Vagina (tissue), 2 donors: ENCODE measurements around the gene NRAP. TPM values are rescaled to one million over a fixed set of nuclear protein-coding genes. Genes with fewer than 3 reads are reported as not detected.

Experiments used
- DNase-seq, 2 donors: peaks; one replicate each; pipeline ENCODE4 v3.0.0-alpha.2; 2017; ENCODE audit errors: extremely low spot score in 2 of 2
- H3K27ac ChIP-seq: fragments of 200-600 bp; sonication (generic); one replicate; pipeline ENCODE4 v1.5.1; 2019
- H3K27me3 ChIP-seq: fragments of 200-600 bp; sonication (generic); one replicate; pipeline ENCODE4 v1.5.1; 2019
- H3K36me3 ChIP-seq, 2 donors: fragments of 200-600 bp; sonication (generic); one replicate each; pipeline ENCODE4 v1.5.1; 2017 to 2019
- H3K4me1 ChIP-seq: fragments of 200-600 bp; sonication (generic); one replicate; pipeline ENCODE4 v1.5.1; 2019
- H3K4me3 ChIP-seq, 2 donors: fragments of 200-600 bp; sonication (generic); 1 replicate in 1 of 2; 2 replicates in 1 of 2; pipeline ENCODE4 v1.5.1; 2016 to 2019
- H3K9me3 ChIP-seq: fragments of 200-600 bp; sonication (generic); one replicate; pipeline ENCODE4 v1.5.1; 2019
- POLR2A ChIP-seq, 2 donors: fragments of 450-650 bp; IDR thresholded peaks; one replicate each; pipeline ENCODE4 v1.6.1; 2017; ENCODE audit warnings: antibody characterized with exemption in 2 of 2, mild to moderate bottlenecking in 2 of 2, moderate library complexity in 2 of 2
- POLR2AphosphoS5 ChIP-seq, 2 donors: sonication (generic); formaldehyde crosslinking; IDR thresholded peaks; one replicate each; pipeline ENCODE4 v1.9.0; 2017; ENCODE audit warnings: antibody characterized with exemption in 2 of 2, mild to moderate bottlenecking in 2 of 2, low read depth in 1 of 2; ENCODE audit not compliant: insufficient read depth in 1 of 2
- intact Hi-C: fragments of 100-400 bp; cut with DNase I; formaldehyde crosslinking; loops from one replicate; pipeline ENCODE4 v1.15.1; 2023
- total RNA-seq: library from RNA; depleted of rRNA; stranded (reverse); fragments of >200 nt; gene quantifications from one replicate; pipeline ENCODE4 v1.2.3, GENCODE V29; 2016
- TF ChIP-seq, protein P1 (sequence below), 3 experiments: fragments of 450-650 bp in 2 of 3; fragments of 200-600 bp in 1 of 3; sonication (generic) in 1 of 3; IDR thresholded peaks; one replicate each; pipeline ENCODE4 v1.5.1; 2017 to 2019; ENCODE audit warnings: antibody characterized with exemption in 3 of 3, mild to moderate bottlenecking in 2 of 3, moderate library complexity in 2 of 3

The NRAP gene
- total RNA-seq, 1 donor from 2014 or later, result not detected

DNA sequence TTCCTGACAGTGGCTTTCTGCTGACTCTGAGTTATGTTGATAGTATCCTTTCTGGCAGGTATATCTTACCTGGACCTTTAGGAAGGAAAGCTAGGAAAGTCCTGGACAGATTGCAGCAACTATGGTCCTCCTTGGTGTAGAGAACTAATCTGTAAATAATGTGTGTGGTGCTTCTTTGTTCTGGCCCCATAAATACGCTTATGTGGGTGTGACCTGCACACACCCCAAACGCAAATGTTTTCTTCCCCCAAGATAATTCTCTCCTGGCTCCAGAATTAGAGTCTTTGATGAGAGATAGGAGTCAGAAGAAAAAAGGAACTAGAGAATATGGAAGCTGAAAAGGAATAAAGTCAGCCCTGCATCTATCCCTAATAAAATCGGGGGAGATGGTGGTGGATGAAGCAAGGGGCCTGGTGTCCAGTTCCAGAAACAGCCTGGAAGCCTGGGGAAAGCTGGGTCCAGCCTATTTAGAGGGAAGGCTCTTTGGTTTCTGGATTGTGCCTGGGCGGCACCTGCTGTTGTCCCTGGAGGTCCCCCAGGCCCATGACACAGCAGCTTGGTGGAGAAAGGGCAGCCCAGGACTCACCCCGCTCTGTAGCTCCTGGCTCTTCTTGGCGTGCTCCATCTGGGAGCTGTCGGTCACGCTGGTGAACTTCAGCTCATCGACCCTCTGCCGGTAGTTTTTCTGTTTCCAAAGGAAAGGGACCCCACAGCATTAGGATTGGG, 38.2 kb downstream of the NRAP start:
- H3K4me1 ChIP-seq, result no peaks in the 10 kb centered on the region
- DNase-seq, result no peak
- no peaks in the 10 kb centered on the region for H3K36me3 ChIP-seq
- no peak for TF ChIP-seq POLR2AphosphoS5 (IDR thresholded peaks at IDR 0.05; ENCODE audit: insufficient read depth in 1 of 2, low read depth in 1 of 2)
- TF ChIP-seq POLR2A (IDR thresholded peaks at IDR 0.05), result no peak
- TF ChIP-seq, protein P1, sequence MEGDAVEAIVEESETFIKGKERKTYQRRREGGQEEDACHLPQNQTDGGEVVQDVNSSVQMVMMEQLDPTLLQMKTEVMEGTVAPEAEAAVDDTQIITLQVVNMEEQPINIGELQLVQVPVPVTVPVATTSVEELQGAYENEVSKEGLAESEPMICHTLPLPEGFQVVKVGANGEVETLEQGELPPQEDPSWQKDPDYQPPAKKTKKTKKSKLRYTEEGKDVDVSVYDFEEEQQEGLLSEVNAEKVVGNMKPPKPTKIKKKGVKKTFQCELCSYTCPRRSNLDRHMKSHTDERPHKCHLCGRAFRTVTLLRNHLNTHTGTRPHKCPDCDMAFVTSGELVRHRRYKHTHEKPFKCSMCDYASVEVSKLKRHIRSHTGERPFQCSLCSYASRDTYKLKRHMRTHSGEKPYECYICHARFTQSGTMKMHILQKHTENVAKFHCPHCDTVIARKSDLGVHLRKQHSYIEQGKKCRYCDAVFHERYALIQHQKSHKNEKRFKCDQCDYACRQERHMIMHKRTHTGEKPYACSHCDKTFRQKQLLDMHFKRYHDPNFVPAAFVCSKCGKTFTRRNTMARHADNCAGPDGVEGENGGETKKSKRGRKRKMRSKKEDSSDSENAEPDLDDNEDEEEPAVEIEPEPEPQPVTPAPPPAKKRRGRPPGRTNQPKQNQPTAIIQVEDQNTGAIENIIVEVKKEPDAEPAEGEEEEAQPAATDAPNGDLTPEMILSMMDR (IDR thresholded peaks at IDR 0.05), result no peak
- H3K27me3 ChIP-seq, result no peaks in the 10 kb centered on the region
- H3K4me3 ChIP-seq, result no peak overlapping the region
- H3K27ac ChIP-seq, result no peak overlapping the region
- intact Hi-C loops, result no loop called here
- H3K9me3 ChIP-seq, result no peaks in the 10 kb centered on the region

DNA sequence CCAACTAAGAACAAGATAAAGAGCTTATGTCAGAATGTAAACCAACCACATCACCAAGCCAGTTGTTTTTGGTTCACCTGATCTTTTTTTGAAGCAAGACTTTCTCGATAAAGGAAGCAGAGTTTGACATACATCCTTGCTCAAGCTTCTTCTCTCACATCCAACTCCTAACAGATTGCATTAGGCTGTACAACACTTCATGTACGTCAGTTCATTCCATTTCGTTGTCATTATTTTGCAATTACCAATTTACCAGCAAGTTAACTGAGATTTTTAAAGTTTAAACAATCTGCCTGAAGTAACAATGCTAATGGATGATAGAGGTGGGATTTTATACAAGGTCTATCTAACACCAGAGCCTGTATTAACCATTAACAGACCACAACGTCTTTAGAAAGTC, 41.0 kb downstream of the NRAP start:
- Histone ChIP-seq H3K27me3 (no peaks in the 10 kb centered on the region), H3K4me3 (no peak overlapping the region), H3K27ac (no peak overlapping the region), H3K36me3 (no peaks in the 10 kb centered on the region), H3K9me3 (no peaks in the 10 kb centered on the region), H3K4me1 (no peaks in the 10 kb centered on the region)
- DNase-seq, result no peak
- intact Hi-C loops, result no loop called here
- TF ChIP-seq, protein P1 (IDR thresholded peaks at IDR 0.05), result no peak
- TF ChIP-seq POLR2AphosphoS5 (IDR thresholded peaks at IDR 0.05; ENCODE audit: insufficient read depth in 1 of 2, low read depth in 1 of 2) (no peak), POLR2A (IDR thresholded peaks at IDR 0.05) (no peak)

DNA sequence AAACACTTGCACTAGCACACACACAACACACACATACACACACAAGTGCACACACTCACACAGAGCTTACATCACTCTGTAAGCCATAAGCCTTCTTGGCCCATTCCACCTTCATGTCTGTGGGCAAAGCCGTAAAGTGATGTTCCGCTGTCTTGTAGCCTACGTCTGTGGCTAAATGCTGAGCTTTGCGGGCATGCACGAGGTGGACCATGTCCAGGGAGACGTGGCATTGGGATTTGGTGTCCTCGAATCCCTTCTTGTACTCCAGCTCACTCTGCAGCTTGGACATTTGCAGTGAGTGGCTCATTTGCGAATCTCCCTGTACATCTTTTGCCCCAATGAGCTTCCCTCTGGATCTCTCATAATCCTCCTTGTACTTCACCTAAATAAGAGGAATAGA, 42.0 kb downstream of the NRAP start:
- Histone ChIP-seq H3K27me3 (no peaks in the 10 kb centered on the region), H3K4me1 (no peaks in the 10 kb centered on the region), H3K27ac (no peak overlapping the region), H3K36me3 (no peaks in the 10 kb centered on the region), H3K9me3 (no peaks in the 10 kb centered on the region), H3K4me3 (no peak overlapping the region)
- no peak for DNase-seq
- TF ChIP-seq POLR2A (IDR thresholded peaks at IDR 0.05) (no peak), POLR2AphosphoS5 (IDR thresholded peaks at IDR 0.05; ENCODE audit: insufficient read depth in 1 of 2, low read depth in 1 of 2) (no peak)
- TF ChIP-seq, protein P1 (IDR thresholded peaks at IDR 0.05), result no peak
- intact Hi-C loops, result no loop called here

DNA sequence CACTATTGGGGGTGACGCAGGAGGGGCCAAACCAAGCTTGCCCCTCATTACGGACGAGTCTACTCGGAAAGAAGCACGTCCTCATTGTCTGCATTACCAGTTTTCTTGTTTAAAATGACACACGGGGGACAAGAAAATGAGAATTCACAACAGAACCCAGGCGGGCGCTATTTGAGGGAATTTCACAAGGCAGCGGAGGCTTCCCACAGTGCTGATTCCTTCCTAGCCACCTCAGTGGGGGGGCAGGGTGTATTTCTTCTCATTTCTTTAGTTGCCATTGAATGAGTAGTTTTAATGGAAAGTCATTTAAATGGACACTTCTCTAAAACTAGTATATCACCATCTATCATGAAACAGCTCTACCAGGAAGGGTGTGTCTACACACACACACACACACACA, 42.9 kb downstream of the NRAP start:
- H3K4me1 ChIP-seq, result no peaks in the 10 kb centered on the region
- H3K27me3 ChIP-seq, result no peaks in the 10 kb centered on the region
- no peak for DNase-seq
- no peaks in the 10 kb centered on the region for H3K36me3 ChIP-seq
- no peaks in the 10 kb centered on the region for H3K9me3 ChIP-seq
- TF ChIP-seq POLR2A (IDR thresholded peaks at IDR 0.05) (no peak), POLR2AphosphoS5 (IDR thresholded peaks at IDR 0.05; ENCODE audit: insufficient read depth in 1 of 2, low read depth in 1 of 2) (no peak)
- TF ChIP-seq, protein P1 (IDR thresholded peaks at IDR 0.05), result no peak
- H3K4me3 ChIP-seq, result no peak overlapping the region
- H3K27ac ChIP-seq, result no peak overlapping the region
- intact Hi-C loops, result no loop called here

DNA sequence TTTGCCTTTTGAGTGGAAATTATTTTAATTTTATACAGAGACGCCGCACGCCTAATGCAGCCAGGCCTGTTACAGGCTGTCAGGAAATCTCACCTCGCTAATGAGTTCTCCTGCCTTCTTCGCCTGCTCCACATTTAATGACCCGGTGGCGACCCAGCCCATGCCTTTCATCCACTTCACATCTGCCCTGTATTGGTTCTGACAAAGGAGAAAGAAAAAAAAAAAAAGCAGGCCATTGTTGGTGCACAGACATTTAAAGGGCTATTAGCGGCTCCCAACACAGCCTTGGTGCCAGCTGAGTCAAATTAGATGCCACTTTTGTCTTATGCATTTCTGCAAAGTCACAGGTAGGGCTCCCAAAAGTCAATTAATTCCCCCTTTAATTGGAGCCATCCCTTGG, 43.3 kb downstream of the NRAP start:
- H3K9me3 ChIP-seq, result no peaks in the 10 kb centered on the region
- H3K36me3 ChIP-seq, result no peaks in the 10 kb centered on the region
- no peak for TF ChIP-seq POLR2AphosphoS5 (IDR thresholded peaks at IDR 0.05; ENCODE audit: insufficient read depth in 1 of 2, low read depth in 1 of 2)
- TF ChIP-seq, protein P1 (IDR thresholded peaks at IDR 0.05), result no peak
- no peak for TF ChIP-seq POLR2A (IDR thresholded peaks at IDR 0.05)
- no peak overlapping the region for H3K4me3 ChIP-seq
- DNase-seq, result no peak
- H3K27ac ChIP-seq, result no peak overlapping the region
- no peaks in the 10 kb centered on the region for H3K4me1 ChIP-seq
- no peaks in the 10 kb centered on the region for H3K27me3 ChIP-seq
- intact Hi-C loops, result no loop called here
